PC-9 (cell line): ENCODE measurements around the gene SPATS2. TPM values are rescaled to one million over a fixed set of nuclear protein-coding genes. Genes with fewer than 3 reads are reported as not detected.

ENCODE experiments used
- BruUV-seq: library from RNA; stranded (reverse); fragments of 400-500 nt; replicated peaks from 2 replicates; lab custom pipeline; 2021; lab: Mats Ljungman, UMichigan
- CTCF ChIA-PET: fragments of 300-600 bp; sonication (Branson Sonifier 250); formaldehyde crosslinking; loops from one replicate; lab custom pipeline; 2022; ENCODE audit warnings: antibody characterized with exemption; lab: Charles Lee
- POLR2A ChIA-PET: fragments of 300-600 bp; sonication (Branson Sonifier 250); formaldehyde crosslinking; loops from one replicate; lab custom pipeline; 2022; ENCODE audit warnings: antibody characterized with exemption; ENCODE audit not compliant: unreplicated experiment; lab: Charles Lee
- DNase-seq, 2 experiments: peaks; one replicate each; pipeline versions ENCODE4 v3.0.0 to v3.0.0-alpha.2; 2015 to 2022; ENCODE audit warnings: mixed read lengths in 1 of 2
- H2AFZ ChIP-seq: fragments of 200-600 bp; sonication (generic); 2 replicates; pipeline ENCODE4 v1.8.1; 2017; ENCODE audit warnings: antibody characterized with exemption
- H3F3A ChIP-seq: fragments of 200-600 bp; sonication (generic); 2 replicates; pipeline ENCODE4 v1.8.1; 2017; ENCODE audit warnings: antibody characterized with exemption, mild to moderate bottlenecking, low read depth; ENCODE audit not compliant: insufficient read depth
- H3K27ac ChIP-seq: fragments of 200-600 bp; sonication (generic); 2 replicates; pipeline ENCODE4 v1.6.1; 2016; ENCODE audit warnings: mixed run types
- H3K27me3 ChIP-seq: fragments of 200-600 bp; sonication (generic); 2 replicates; pipeline ENCODE4 v1.6.1; 2016; ENCODE audit warnings: low read depth, mixed run types; ENCODE audit not compliant: insufficient read depth
- H3K36me3 ChIP-seq: fragments of 200-600 bp; sonication (generic); 2 replicates; pipeline ENCODE4 v1.6.1; 2016; ENCODE audit warnings: low read depth, mixed run types
- H3K4me1 ChIP-seq: fragments of 200-600 bp; sonication (generic); replicated peaks from 2 replicates; pipeline ENCODE4 v1.6.1; 2016; ENCODE audit warnings: mixed run types; ENCODE audit not compliant: insufficient read depth
- H3K4me2 ChIP-seq: fragments of 200-600 bp; sonication (generic); 2 replicates; pipeline ENCODE4 v1.6.1; 2017; ENCODE audit warnings: mixed run types
- H3K4me3 ChIP-seq: fragments of 200-600 bp; sonication (generic); 2 replicates; pipeline ENCODE4 v1.6.1; 2016; ENCODE audit warnings: mixed run types
- H3K79me2 ChIP-seq: fragments of 200-600 bp; sonication (generic); 2 replicates; pipeline ENCODE4 v1.6.1; 2017; ENCODE audit warnings: low read depth, mixed run types
- H3K9me2 ChIP-seq: fragments of 200-600 bp; sonication (generic); 2 replicates; pipeline ENCODE4 v1.8.1; 2017; ENCODE audit warnings: mild to moderate bottlenecking; ENCODE audit not compliant: insufficient read depth
- H3K9me3 ChIP-seq: fragments of 200-600 bp; sonication (generic); 2 replicates; pipeline ENCODE4 v1.8.1; 2016; ENCODE audit warnings: low read depth; ENCODE audit not compliant: insufficient read depth
- H4K20me1 ChIP-seq: fragments of 200-600 bp; sonication (generic); 2 replicates; pipeline ENCODE4 v1.8.1; 2017; ENCODE audit not compliant: insufficient read depth
- CTCF ChIP-seq: fragments of 200-600 bp; sonication (generic); conservative IDR thresholded peaks from 2 replicates; pipeline ENCODE4 v1.6.1; 2017; ENCODE audit warnings: mixed run types, antibody characterized with exemption, mild to moderate bottlenecking, moderate library complexity
- EZH2 ChIP-seq: fragments of 200-600 bp; sonication (generic); IDR thresholded peaks from 2 replicates; pipeline ENCODE4 v1.8.0; 2017; ENCODE audit warnings: antibody characterized with exemption, low read depth
- intact Hi-C: fragments of 100-400 bp; cut with micrococcal nuclease; formaldehyde crosslinking; loops from one replicate; pipeline ENCODE4 v1.10.0; 2022; ENCODE audit not compliant: unreplicated experiment
- total RNA-seq: library from RNA; stranded (reverse); gene quantifications from 2 replicates; pipeline ENCODE4 v1.2.3, GENCODE V29; 2021

The SPATS2 gene
- total RNA-seq, 1 experiment from 2014 or later: 65.1 TPM

- H3K4me3 ChIP-seq: no peak overlapping the region
- no peak overlapping the region for H3K4me2 ChIP-seq
- CTCF ChIA-PET: interaction anchor here (0.6 kb wide), 1 partner anchor 30 kb away, joined by 11 read pairs; no protein-coding TSS in a partner anchor
- POLR2A ChIA-PET: no interaction called here
- H3F3A ChIP-seq: peaks cover 4% of the 10 kb centered on the region
- 0 out of 2 replicates have a peak, but pooled peaks cover 2% of the 10 kb centered on the region for H3K36me3 ChIP-seq
- no peak for DNase-seq
- no peaks in the 10 kb centered on the region for H3K4me1 ChIP-seq
- no TSS peak for BruUV-seq
- no peaks in the 10 kb centered on the region for H3K79me2 ChIP-seq
- TF ChIP-seq EZH2: no peak
- no peak for TF ChIP-seq CTCF
- intact Hi-C loops: no loop called here
- no peaks in the 10 kb centered on the region for H3K9me2 ChIP-seq
- H2AFZ ChIP-seq: no peak overlapping the region
- H4K20me1 ChIP-seq: no peaks in the 10 kb centered on the region; the same call in 1 of the 2 replicates
- H3K27me3 ChIP-seq: no peaks in the 10 kb centered on the region
- no peaks in the 10 kb centered on the region for H3K9me3 ChIP-seq
- no peak overlapping the region for H3K27ac ChIP-seq
Observed at GRCh38 chr12:49442915-49443314, 75.7 kb downstream of the SPATS2 start.

GRCh38 chr12:49446571-49446970 lies 79.3 kb downstream of the SPATS2 start:
- Histone ChIP-seq H3K4me2 (no peak overlapping the region), H3K27me3 (no peaks in the 10 kb centered on the region), H3K9me2 (no peaks in the 10 kb centered on the region), H2AFZ (no peak overlapping the region), H3K36me3 (0 out of 2 replicates have a peak, but pooled peaks cover 1% of the 10 kb centered on the region), H3K9me3 (no peaks in the 10 kb centered on the region), H3K4me3 (no peak overlapping the region), H4K20me1 (no peaks in the 10 kb centered on the region), H3K4me1 (no peaks in the 10 kb centered on the region), H3F3A (peaks cover 8% of the 10 kb centered on the region; the same call in 1 of the 2 replicates), H3K27ac (no peak overlapping the region), H3K79me2 (no peaks in the 10 kb centered on the region)
- ChIA-PET POLR2A (interaction anchor here (0.5 kb wide), 1 partner anchor 18 kb away, joined by 8 read pairs; no protein-coding TSS in a partner anchor), CTCF (interaction anchor here (0.7 kb wide), 1 partner anchor 667 kb away, joined by 3 read pairs; no protein-coding TSS in a partner anchor)
- no TSS peak for BruUV-seq
- TF ChIP-seq CTCF (no peak), EZH2 (no peak)
- intact Hi-C loops: no loop called here
- no peak for DNase-seq

- Histone ChIP-seq H3K4me3 (no peak overlapping the region), H3K4me1 (no peaks in the 10 kb centered on the region), H3K9me3 (no peaks in the 10 kb centered on the region), H3K27me3 (no peaks in the 10 kb centered on the region), H3K4me2 (no peak overlapping the region), H3K36me3 (no peaks in the 10 kb centered on the region), H3K9me2 (no peaks in the 10 kb centered on the region), H3F3A (0 out of 2 replicates have a peak, but pooled peaks cover 3% of the 10 kb centered on the region), H3K79me2 (0 out of 2 replicates have a peak, but pooled peaks cover 6% of the 10 kb centered on the region), H3K27ac (no peak overlapping the region), H4K20me1 (no peaks in the 10 kb centered on the region; the same call in 1 of the 2 replicates), H2AFZ (no peak overlapping the region)
- BruUV-seq: no TSS peak
- POLR2A ChIA-PET: no interaction called here
- CTCF ChIA-PET: interaction anchor here (0.7 kb wide), 1 partner anchor 76 kb away, joined by 4 read pairs; no protein-coding TSS in a partner anchor
- no peak for DNase-seq
- TF ChIP-seq EZH2 (no peak), CTCF (no peak)
- intact Hi-C loops: no loop called here
Observed at GRCh38 chr12:49448858-49449257, 81.6 kb downstream of the SPATS2 start.
